ENCODE data around the gene TRAPPC3L.

GRCh38 chr6:116571683-116572000 lies 26.2 kb upstream of the TRAPPC3L start:
- TF ChIP-seq, protein P1, sequence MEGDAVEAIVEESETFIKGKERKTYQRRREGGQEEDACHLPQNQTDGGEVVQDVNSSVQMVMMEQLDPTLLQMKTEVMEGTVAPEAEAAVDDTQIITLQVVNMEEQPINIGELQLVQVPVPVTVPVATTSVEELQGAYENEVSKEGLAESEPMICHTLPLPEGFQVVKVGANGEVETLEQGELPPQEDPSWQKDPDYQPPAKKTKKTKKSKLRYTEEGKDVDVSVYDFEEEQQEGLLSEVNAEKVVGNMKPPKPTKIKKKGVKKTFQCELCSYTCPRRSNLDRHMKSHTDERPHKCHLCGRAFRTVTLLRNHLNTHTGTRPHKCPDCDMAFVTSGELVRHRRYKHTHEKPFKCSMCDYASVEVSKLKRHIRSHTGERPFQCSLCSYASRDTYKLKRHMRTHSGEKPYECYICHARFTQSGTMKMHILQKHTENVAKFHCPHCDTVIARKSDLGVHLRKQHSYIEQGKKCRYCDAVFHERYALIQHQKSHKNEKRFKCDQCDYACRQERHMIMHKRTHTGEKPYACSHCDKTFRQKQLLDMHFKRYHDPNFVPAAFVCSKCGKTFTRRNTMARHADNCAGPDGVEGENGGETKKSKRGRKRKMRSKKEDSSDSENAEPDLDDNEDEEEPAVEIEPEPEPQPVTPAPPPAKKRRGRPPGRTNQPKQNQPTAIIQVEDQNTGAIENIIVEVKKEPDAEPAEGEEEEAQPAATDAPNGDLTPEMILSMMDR (IDR thresholded peaks at IDR 0.05 in 4 of 5, conservative IDR thresholded peaks at IDR 0.05 in 1 of 5), result no peak
- TF ChIP-seq POLR2A (IDR thresholded peaks at IDR 0.05), result no peak

All from gastrocnemius medialis (tissue), 4 donors.